RWPE1 (cell line): ENCODE data around the gene CDYL.
A peak's percentile ranks its signal among the peaks of the same experiment; 100 is the strongest.

Source experiments
- CTCF ChIA-PET: fragments of 350-600 bp; sonication (Branson Sonifier 250); formaldehyde crosslinking; extraction: SDS; loops from one replicate; lab custom pipeline; 2021; lab: Yijun Ruan, JAX
- POLR2A ChIA-PET: fragments of 400-600 bp; formaldehyde crosslinking; extraction: SDS; loops from one replicate; lab custom pipeline; 2020; ENCODE audit warnings: antibody characterized with exemption; ENCODE audit not compliant: low non-redundant PET; lab: Yijun Ruan, JAX
- DNase-seq: peaks from one replicate; pipeline ENCODE4 v3.0.0; 2012; ENCODE audit warnings: low spot score
- H3K27ac ChIP-seq: fragments of 450-650 bp; 2 replicates; pipeline ENCODE4 v1.5.1; 2017
- TF ChIP-seq, protein P1 (sequence below): fragments of 450-650 bp; conservative IDR thresholded peaks from 2 replicates; pipeline ENCODE4 v1.5.1; 2017; ENCODE audit warnings: low read depth, mild to moderate bottlenecking

Gene CDYL

DNA sequence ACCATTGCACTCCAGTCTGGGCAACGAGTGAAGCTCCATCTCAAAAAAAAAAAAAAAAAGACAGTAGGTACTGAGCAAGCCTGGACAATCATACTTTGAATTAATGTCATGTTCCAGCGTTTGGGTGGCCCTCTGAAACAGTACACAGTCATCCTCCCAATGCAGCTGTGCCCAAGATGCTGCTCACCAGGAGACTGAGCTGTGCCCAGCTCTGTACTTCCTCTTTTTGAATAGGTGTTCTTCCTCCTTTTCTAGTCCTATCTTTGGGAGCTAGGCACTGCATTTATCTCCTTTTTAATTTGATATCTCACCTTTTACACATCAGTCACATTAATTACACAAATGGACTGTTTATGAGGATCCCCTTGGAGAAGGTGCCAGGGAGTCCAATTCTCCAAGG, 126.2 kb downstream of the CDYL start:
- POLR2A ChIA-PET, result no interaction called here
- CTCF ChIA-PET, result no interaction called here
- no peak for DNase-seq
- TF ChIP-seq, protein P1, sequence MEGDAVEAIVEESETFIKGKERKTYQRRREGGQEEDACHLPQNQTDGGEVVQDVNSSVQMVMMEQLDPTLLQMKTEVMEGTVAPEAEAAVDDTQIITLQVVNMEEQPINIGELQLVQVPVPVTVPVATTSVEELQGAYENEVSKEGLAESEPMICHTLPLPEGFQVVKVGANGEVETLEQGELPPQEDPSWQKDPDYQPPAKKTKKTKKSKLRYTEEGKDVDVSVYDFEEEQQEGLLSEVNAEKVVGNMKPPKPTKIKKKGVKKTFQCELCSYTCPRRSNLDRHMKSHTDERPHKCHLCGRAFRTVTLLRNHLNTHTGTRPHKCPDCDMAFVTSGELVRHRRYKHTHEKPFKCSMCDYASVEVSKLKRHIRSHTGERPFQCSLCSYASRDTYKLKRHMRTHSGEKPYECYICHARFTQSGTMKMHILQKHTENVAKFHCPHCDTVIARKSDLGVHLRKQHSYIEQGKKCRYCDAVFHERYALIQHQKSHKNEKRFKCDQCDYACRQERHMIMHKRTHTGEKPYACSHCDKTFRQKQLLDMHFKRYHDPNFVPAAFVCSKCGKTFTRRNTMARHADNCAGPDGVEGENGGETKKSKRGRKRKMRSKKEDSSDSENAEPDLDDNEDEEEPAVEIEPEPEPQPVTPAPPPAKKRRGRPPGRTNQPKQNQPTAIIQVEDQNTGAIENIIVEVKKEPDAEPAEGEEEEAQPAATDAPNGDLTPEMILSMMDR, result no peak
- H3K27ac ChIP-seq, result no peak overlapping the region

DNA sequence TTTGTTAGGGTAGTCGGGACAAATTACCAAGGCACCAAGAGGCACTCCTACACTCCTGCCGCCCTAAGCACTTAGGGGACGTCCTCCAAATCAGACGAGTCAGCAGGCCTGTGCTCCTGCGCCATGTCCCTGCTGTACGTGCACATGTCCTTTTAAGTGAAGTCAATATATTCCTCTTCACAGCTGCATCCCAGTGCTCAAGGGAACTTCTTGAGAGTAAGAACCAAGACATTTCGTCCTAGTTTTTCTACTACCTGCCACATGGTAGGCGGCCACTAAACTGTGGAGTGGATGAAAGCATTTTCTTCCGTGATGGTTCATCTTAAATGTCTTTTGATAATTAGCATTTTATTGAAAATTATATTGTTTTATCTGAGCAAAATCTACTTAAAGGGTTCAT, 126.9 kb downstream of the CDYL start:
- DNase-seq, result no peak
- TF ChIP-seq, protein P1, result no peak
- no peak overlapping the region for H3K27ac ChIP-seq
- ChIA-PET CTCF (no interaction called here), POLR2A (no interaction called here)

DNA sequence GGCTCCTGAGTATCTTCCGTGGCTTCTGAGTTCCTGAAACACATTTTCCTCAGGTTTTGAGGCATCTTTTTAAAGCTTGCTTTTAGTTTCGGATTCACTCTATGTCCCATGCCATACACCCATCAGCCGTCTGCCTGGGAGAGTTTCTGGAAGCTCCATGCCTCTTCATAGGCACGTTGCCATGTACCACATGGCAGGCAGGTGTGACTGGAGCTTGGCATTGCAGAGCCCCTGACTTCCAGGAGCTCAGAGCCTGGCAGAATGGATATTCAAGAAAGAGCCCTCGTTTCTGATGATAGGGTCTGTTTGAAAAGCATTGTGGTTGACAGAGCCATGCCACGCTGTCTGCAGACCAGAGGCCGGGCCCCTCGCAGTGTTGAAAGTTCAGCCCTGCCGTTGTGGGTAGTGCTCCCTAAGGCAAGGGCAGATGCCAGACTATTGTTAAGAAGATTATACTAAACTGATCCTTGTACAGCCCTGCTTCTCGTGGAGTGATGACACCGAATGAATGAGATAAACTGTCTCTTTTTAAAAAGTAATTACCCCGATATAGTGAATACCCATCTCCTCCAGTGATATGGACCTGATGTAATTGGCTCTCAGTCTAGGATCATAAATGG, 127.7 kb downstream of the CDYL start:
- POLR2A ChIA-PET, result no interaction called here
- CTCF ChIA-PET, result no interaction called here
- H3K27ac ChIP-seq, result no peak overlapping the region
- TF ChIP-seq, protein P1, result no peak
- DNase-seq, result no peak

DNA sequence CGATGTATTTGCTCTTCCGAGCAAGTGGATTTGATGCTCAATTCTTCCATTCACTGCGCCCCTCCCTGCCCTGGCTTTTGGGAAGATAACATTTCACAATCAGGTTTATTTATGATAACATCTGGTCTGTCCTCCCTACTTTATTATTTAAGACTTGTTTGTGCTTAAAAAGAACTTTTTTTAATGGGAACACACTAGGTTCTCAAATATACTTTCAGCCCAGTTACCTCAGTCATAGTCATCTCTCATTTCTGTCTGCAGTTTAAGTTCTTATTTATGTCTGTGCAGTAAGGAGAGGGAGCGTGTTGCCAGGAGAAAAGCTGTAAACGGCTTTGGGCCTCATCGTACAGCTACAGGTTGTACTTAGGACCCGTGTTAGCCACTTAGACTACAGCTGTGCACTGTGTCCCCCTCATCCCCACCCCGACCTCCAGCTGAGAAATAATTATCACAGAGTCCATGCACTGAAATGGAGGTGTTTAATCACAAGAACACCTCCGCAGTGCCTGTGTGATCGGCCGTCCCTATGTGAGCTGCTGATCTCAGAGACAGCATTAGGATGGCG, 128.3 kb downstream of the CDYL start:
- CTCF ChIA-PET, result no interaction called here
- TF ChIP-seq, protein P1, result no peak

DNA sequence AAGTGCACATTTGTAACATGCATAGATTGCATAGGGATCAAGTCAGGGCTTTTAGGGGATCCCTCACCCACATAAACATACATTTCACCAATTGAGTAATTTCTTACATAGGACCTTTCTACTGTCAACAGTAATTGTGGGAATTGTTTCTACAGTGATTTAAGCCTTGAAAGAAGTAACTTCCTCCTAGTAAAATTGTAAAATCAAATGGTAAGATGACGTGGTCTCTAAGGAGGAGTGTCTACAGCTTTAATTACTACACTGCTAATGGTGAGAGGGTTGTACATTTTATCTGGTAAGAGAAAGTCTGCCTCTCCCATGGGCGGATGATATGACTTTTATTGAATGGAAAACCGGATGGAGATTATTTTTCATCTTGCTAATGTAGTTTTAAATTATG, 129.6 kb downstream of the CDYL start:
- ChIA-PET CTCF (no interaction called here), POLR2A (no interaction called here)
- TF ChIP-seq, protein P1, result no peak
- no peak overlapping the region for H3K27ac ChIP-seq
- no peak for DNase-seq

More for the DNA sequence above, 128.3 kb downstream of the CDYL start:
- H3K27ac ChIP-seq, result no peak overlapping the region
- no peak for DNase-seq
- POLR2A ChIA-PET, result no interaction called here

DNA sequence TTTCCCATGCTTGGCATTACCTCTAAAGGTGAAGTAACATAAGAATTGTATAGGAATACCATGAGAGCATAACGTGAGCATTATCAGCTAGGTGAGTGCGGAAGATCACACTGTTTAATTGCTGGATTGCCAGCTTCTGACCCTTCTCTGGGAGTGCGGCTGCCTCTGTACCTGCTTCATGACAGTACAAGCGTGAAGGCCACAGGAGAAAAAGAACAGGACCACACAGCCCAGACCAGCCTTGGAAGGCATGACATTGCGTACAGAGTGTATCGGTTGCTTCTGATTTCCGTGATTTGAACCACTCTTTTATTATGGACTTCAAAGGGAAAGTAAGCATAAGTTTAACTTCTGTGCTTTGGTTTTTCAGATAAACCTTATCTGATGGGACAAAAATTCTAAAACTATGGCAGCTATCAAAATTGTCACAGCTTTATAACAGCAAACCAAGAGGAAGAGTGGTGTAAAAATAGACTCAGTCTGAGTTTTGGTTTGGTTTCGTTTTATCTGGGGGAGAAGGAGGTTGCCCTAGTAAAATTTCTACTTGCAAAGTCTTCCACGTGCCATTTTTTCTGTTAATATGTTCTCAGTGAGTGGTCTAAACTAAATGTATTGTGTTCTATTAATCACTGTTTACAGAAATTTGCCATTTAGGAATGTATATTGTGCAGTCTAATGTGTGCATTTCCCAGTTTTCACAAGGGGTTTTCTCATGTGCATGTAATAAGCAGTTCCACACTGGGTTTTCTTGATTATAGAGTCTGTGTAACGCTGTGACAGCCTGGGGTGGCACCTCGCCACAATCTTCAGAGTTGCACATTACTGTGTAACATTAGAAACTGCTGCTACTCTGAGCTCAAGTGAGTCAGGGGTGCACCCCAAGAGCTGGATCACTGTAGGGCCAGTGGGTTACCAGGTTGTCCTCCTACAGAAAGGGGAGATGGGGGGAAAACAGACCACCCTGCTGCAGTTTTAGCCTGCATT, 130.4 kb downstream of the CDYL start:
- CTCF ChIA-PET, result no interaction called here
- TF ChIP-seq, protein P1, result no peak
- H3K27ac ChIP-seq, result peak overlapping the region; percentile 31
- DNase-seq, result no peak
- POLR2A ChIA-PET, result no interaction called here
